Amniotic epithelial cell (primary cell): ENCODE results near the gene CNTFR.

Experiments used
- DNase-seq: peaks from one replicate; pipeline ENCODE4 v3.0.0-alpha.2; 2010; ENCODE audit warnings: low read depth

CNTFR gene

DNA sequence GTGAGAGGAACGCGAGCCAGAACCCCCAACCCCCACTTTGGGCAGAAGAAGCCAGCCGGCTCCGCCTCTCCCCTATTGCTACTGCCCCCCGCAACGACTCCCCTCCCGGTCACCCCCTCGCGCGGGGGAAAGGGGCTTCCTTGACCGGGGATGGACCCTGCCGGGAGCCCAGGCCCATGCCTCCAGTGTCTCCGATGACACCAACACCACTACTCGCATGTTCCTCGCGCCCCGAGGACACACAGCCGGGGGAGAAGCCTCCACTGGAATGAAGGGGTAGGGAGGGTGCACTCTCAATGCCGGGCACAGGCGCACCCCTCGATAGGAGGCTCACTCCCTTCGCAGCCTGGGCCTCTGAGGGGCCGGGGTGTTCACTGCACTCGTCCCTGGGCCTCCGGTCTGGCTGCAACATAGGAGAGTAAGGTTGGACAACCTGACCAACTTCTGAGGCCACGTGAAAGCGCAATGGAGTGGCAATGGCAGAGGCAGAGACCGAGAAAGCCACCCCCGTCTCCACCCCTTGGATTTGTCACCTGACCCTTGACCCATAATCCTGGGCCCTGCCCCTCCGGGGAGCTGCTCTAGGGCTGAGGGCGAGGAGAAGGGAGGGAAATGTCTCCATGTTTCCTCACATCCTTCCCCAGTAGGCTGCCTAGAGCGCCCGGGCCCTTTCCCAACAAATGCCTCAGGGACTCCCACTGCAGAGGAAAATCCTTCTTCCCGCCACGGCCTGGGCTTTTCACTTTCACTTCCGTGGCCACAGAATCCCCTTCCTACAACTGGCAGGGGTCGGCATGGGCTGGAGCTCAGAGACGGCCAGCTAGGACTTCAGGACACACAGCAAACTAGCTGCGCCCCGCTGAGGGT is 1.1 kb upstream of the CNTFR start:
- no peak for DNase-seq

DNA sequence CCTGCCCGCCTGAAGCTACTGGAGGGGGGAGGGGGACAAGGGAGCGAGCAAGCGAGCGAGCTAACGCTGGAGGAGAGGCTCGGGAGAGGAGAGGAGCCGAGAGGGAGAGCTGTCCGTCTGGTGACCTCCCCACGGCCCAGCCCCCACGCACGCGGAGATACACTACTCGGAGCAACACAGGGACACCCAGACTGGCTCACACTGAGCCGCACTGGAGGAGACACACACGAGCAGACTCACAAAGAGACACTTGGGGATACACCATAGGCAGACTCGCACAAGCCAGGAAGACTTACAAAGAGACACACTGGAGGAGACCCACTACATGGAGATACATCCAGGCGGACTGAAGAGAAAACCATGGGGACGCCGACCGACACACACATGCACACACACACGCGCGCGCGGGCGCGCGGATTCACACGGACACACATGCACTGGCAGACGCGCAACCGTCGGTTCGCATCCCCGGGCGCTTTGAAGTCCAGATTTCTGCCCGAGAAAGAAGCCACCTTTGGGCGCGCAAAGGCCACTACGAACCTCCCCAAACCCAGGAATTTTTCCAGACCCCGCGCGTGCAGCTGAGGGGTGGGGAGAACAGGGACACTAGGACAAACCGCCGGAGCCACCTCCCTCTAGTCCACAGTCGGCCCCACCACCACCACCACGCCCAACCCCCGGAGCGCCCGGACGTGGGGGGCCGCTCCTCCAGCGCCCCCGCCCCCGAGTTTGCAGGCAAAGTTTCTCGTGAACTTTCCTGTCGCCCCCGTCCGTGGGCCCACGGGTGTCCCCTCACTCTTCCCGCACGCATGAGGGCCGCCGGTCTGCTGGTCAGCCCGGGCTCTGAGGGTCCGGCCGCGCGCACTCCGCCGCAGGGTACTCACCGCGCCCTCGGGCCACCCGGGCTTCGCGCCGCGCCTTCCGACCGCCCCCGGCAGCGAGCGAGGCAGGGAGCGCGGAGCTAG is 571 bp downstream of the CNTFR start:
- no peak for DNase-seq

DNA sequence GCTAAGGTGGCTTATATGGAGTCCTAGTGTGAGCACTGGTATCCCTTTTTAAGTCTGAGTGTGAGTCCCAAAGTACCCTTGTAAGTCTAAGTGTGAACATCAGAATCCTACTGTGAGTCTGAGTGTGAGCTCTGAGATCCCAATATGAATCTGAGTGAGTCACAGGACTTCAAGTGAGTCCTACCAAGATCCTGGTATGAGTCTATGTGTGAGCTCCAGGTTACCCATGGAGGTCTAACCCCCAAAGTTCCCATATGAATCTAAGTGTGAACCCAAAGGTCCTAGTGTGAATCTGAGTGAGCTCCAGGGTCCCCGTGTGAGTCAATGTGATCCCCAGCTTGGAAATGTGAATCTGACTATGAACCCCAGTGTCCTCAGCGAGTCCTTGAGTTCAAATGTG is 2.3 kb downstream of the CNTFR start:
- DNase-seq, result no peak

DNA sequence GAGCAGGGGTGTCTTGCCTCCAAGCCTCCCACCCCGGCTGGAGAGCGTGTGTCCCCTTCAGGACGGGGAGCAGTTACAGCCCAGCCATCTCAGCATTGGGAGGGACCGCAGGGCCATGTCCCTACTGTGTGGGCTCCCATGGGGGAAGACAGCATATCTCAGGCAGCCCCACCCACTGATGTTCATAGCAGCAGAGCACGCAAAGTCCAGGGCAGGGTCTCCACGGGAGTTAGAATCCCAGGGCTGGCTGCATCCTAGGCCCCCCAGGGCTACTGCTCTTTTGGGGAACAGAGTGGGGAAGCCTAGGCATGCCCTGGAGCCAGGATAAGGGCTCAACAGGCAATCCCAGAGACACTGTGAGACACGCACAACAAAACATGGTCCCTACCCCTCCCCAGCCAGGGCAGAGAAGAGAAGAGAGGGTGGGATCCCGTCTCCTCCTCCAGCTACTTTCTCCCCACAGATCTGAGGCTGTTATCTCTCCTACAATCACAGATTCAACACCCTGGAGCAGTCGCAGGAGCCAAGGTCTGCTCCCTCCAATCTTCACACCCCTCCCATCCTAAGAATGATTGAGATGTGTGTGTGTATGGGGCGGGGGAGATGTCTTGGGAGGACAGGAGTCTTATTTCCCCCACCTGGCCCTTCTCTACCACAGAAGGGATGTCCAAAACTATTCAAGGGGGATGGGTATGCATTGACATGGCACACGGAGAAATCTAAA is 3.4 kb downstream of the CNTFR start:
- no peak for DNase-seq

DNA sequence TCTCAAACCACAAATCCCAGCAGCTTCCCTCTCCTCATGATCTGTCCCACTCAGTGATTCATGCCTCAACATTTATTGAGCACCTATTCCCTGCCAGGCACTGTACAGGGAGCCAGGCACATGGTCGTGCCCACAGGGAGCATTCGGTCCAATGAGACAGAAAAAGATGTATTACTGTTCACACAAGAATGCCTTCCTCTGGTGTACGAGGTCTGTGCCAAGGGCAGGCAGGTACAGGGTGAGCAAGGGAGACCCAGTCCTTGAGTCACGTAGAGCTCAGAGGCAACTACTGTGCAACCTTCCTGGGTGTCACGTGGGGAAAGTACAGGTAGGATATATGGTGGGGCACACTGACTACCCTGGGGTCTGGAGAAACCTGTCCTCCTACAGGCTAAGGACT is 4.6 kb downstream of the CNTFR start:
- DNase-seq, result no peak

DNA sequence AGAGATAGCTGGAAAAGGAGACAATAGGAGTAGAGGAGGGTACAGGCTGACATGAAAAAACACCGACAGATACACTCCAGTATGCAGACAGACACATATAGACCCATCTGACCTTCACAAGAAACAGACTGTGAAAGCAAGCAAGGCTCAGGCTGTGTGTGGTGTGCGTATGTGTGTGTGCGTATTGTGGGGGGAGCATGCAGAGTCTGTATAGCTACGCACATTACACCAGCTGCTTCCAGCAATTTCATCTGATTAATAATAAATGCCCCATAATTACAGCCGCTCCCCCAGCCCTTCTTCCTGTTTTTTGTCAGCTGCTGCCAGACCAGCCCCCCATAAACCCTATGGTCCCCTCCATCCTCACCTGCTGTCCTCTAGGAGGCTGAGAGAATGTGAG is 6.7 kb downstream of the CNTFR start:
- no peak for DNase-seq

DNA sequence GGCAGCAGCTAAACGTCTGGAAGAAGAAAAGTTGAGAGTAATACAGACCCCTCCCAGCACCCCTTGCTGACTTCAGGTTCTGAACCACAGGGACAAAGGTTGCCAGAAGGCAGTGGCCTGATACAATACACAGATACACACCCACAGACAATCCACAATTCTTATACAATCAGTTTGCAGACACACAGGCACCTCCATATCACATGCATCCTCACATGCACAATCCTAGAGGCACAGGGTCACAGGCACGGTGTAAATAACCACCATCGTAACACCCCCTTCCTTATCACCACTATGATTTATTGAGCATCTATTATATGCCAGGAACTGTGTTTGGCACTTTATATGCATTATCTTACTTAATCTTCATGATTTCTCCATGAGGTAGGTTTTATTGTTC is 8.2 kb downstream of the CNTFR start:
- DNase-seq, result no peak

DNA sequence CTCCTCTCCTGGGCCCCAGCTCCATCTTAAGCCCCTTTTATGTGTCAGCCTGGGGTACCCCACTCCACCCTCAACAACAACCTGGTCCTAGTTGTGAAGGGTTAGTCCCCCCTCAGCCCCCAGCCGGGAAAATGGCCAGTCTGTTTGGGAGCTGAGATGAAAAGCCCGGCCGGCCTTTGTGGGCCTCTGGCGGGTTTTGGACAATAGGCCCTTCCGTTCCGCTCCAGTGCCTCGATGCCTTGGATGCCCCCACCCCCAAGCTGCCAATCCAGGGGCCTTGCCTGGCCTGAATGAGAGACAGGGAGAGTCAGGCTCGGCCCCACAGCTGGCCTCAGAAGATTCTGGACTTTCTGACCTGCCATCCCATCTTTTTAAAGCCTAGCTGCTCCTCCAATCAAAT is 9.2 kb downstream of the CNTFR start:
- no peak for DNase-seq

DNA sequence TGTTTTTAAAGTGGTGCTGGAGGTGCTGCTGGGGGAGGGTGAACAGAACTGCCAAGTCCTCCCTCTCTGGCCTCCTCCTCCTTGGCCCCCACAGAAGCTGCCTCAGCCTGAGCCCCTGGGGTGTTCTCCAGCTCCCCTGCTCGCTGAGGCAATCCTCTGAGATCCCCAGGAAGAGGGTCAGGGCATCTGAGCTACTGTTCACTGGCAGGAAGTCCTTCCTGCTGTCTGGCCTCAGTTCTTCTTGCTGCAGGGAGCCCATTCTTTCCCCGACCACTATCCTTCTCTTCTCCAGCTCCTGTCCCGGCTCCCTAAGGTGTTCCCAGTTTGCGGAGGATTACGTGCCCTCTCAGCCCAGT is 9.7 kb downstream of the CNTFR start:
- DNase-seq, result no peak

DNA sequence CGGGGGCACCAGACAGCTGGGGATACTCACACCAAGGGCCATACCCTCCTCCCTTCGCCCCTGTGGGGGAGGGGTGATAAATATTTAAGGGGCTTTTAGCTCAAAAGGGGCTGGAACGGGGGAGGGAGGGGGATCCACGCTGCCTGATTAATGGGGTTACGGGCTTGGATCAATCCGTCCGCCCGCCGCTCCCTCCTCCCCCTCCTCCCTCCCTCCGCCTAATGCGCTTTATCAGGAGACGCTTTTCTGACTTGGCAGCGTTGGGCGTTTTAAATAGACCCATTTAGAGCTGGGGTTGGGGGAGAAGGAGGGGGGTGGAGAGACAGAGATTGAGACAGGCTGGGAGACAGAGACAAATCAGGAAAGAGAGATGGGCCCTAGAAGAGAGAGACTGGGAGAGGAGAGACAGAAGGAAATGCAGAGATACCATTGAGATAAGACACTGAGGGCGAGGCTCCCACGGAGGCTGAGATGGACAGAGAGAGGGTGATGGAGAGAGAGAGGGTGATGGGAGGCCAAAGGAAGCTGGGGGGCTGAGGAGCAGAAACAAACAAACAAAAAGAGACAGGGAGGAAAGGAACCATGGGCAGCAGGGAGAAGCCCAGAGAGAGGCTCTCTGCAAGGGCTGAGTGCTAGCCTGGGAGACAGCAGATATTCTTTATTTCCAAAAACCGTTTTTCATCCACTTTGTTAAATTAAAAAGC is 10.3 kb downstream of the CNTFR start:
- DNase-seq, result no peak

DNA sequence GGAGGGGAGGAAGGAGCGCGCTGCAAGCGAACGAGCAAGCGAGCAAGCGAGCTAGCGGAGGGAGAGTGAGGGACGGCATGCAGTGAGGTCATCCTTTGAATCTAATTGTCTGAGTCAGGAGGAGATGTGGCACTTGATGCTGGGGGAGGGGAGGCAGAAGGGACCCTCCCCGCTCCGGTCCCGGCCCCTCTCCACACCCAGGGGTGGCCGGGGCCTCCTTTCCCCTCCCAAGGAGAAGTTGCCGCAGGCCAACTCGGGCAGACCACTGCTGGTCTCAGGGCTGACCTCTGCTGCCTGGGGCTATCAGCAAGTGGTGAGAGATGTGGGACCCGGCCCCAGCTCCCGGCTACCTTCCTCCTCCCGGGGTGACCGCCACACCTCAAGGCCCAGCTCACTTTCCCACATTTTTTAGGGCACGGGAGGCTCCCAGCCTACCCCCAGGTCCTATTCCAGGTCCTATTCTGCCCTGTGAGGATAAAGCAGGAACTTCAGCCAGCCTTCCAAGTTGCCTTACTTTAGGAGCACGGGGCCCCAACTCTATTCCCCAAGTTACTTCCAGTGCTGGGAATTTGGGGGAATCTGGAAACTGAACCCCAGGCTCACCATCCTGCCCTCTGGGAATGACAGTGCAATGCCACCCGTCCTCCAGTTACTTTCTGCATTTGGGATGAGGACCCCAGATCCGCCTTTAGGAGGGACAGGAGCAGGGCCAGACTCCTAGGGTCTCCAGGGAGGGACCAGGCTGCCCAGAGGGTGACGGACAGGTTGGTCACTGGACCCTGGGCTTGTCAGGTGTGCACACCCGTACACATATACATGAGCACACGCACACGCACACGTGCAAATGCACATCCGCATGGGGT is 11.1 kb downstream of the CNTFR start:
- DNase-seq, result peak; percentile 62

DNA sequence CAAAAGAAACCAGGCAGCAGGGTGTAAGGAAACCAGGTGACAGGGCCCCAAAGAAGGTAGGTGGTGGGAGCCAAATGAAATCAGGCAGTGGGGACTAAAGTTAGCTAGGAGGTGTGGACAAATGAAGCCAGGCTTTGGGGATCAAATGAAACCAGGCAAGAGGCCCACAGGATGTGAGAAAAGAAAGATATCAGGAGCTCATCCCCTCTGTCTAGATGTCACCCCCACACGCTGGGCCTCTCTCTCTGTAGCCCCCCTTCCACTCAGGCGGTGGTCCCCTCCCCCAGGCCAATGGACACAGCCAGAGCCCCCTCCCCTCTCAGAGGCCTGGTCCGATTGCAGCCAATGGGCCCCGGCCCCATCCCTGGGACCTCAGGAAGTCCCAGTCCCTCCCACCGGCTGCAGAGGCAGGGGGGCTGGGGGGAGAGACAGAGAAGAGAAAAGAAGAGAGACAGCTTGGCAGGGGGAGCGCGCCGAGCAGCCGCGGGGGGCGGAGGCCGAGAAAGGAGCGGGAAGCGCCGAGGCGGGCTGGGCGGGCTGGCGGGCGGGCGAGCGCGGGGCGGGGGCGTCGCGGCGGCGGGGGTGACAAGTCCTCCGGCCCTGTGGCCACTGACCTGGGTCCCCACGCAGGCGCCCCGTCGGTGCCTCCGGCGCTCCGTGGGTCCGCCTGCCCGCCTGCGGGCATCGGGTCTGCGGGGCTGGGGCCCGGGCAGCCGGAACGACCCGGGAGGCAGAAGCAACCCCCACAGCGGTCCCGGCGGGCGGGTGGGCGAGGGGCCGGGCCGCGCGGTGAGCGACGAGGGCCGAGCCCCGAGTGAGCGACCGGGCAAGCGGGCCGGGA is 11.9 kb downstream of the CNTFR start:
- no peak for DNase-seq

DNA sequence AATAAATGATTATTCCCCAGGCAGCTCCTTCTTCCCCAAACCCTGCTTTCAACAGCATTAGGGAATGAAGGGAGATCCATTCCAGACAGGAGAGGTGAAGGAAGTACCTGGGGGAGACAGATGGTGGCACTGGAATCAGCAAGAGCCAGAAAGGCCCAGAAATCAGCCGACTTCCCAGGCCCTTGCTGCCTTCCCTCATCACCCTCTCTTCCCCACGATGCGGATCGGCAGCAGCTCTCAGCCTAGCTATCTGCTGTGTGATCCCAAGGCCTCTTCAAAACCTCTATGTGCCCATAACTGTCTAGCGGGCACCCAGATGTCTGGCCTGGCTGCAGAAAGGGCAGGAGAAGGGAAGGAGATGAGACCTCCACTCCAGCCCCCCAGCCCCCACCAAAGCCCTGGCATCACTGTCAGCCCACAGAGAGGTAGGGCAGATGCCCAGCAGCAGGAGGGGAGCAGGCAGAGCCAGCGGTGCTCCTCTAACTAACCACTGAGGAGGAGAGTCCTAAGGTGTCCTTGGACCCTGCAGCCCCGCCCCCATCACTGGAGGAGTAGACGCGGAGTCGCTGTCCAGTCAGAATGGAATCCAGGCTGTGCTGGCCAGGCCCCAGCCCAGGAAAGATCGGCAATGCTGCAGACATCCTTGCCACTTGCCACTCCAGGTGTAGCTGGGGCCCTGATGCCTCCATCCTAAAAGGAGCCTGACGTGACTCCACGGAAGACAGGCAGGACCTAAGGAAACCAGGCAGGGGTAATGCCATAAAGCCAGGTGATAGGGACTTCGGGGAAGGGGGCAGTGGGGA is 12.7 kb downstream of the CNTFR start:
- peak; percentile 15 for DNase-seq

DNA sequence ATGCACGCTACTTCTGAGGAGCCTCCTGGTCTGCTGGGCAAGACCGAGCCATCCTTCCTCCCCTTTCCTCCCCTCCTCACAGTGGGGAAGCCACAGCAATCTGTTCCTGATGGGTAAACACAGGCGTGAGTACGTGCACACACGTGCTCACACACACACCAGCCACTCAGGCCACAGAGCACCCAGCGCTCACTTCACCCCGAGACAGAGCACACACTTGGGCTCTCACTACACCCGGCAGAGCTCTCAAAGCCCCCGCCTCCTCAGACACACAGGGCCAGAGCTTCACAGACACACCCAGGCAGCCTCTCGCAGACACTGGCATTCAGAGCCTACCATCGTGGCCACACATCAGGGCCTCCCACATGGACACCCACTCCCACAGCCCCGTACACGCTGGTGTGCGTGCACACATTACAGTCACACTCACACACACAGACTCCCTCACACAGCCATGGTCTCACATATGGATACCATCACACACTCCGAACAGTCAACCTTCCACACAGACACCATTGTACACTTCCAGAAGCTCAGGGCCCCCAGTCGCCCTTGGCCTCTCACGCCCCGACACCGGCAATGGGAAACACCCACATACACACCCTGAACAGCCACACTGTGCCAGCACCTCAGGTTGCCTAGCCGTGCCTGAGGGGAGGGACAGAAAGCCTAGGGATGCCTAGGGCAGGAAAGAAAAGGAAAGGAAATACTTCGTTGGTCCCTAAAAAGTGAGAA is 13.5 kb downstream of the CNTFR start:
- DNase-seq, result no peak

DNA sequence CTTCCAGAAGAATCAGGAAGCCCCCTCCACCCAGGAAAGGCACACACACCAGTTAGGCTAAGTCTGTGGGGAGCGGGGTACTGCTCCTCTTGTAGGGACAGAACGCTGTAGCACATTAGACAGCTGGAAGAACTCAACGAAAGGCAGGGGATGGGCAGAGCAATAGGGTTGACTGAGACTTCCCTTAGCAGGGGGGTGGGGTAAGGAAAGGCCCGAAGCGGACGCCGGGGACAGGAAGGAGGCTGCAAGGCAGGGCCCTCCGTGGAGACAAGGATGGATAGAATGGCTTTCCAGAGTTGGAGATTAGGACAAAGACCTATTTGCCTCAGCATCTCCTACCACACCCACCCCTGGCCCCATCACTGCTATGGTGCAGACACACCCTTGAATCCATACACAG is 14.3 kb downstream of the CNTFR start:
- no peak for DNase-seq

DNA sequence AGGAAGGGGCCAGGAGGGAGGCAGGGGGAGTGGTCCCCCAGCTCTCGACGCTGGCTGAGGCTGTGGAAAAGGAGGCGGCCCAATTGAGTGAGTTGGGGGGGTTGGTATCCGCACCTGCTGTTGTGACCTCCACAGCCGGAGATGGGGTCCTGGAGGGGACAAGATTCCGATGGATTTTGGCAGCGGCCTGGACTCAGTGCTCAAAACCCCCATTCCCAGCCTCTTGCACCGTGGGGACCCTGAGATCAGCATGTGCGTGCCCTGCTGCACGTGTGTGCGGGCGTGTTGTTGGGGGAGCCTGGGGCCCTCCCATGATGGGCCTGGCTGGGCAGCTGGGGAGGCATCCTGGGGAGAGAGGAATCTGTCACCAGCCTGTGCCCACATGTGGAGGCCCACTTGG is 15.0 kb downstream of the CNTFR start:
- DNase-seq, result no peak

DNA sequence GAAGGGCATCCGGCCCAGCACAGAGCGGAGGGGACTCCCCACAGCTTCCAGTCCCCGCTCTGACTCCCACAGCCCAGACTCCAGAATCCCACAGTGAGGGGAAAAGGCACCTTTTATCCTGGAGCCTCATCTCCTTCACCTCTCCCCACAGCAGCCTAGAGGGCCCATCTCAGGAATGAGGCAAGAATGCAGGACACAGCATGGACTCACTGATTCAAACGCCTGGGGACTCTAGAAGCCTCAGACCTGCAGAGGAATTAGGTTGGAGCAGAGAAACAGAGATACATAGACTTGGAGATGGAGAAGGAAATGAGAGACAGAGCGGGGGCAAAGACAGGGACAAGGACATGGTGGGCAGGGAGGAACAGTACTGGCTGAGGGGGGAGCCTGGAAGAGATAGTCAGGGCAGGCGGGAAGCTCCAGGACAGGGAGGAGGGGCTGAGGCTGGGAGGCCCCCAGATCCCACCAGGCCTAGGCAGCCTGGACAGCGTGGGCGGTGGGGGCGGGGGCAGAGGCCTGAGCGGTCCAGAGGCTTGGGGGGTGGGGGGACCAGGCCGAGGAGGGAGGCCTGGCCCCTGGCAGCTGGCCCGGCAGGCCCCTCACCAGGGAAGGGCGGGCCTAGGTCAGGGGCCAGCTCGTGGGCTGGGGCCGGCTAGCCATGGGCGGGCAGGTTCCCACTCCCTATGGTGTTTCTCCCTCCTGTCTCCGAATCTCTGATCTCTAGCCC is 15.8 kb downstream of the CNTFR start:
- no peak for DNase-seq

DNA sequence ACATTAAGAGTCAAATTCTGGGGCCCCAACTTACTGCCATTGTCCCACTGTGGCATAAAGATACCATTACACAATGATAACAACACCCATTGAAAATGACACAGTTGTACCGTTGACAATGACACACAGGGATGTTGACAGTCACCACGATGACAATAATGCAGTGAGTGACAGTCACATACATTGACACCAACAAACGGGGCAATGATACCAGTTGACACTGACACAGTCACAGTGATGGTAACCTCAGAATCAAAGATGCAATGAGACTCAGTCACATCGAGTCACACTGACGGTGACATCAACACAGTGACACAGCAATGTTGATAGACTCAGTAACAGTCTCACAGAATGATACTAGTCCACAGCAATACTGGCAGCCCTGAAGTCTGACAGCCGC is 16.9 kb downstream of the CNTFR start:
- DNase-seq, result no peak
